HCT116 (cell line): Measurements from ENCODE around the gene TPI1. TPM values are rescaled to one million over a fixed set of nuclear protein-coding genes. Genes with fewer than 3 reads are reported as not detected.
"Not testable (repeated sequence)": the region's sequence is repeated elsewhere in the genome, so short reads cannot be mapped to it uniquely, and the experiment has no call there.

ENCODE experiments used
- ATAC-seq: fragments of 200-7000 bp; cut with Tn5 transposase; 2 replicates; pipeline ENCODE4 v1.9.1; 2020; ENCODE audit warnings: mild to moderate bottlenecking, moderate library complexity
- BruUV-seq: library from RNA; stranded (reverse); fragments of 400-500 nt; replicated peaks from 2 replicates; lab custom pipeline; 2021; lab: Mats Ljungman, UMichigan
- CTCF ChIA-PET: fragments of 300-600 bp; sonication (Branson Sonifier 250); formaldehyde crosslinking; loops from one replicate; lab custom pipeline; 2021; ENCODE audit warnings: antibody characterized with exemption; lab: Charles Lee
- POLR2A ChIA-PET: fragments of 300-600, 350-600 bp; sonication (Branson Sonifier 250); formaldehyde crosslinking; loops from one replicate; lab custom pipeline; 2021; ENCODE audit warnings: antibody characterized with exemption; lab: Charles Lee
- RAD21 ChIA-PET, 2 experiments: fragments of 300-600 bp; sonication (Branson Sonifier 250); formaldehyde crosslinking; loops; one replicate each; lab custom pipeline; 2023; ENCODE audit warnings: low total read pairs in 2 of 2; ENCODE audit not compliant: uncharacterized antibody in 2 of 2, unreplicated experiment in 2 of 2, low non-redundant PET in 1 of 2; lab: Charles Lee
- DNase-seq: peaks from one replicate; pipeline ENCODE4 v3.0.0-alpha.2; 2010; ENCODE audit warnings: low read depth, low spot score
- H2AFZ ChIP-seq: fragments of 200-600 bp; shearing (Covaris generic), sonication (generic); 2 replicates; pipeline ENCODE4 v1.6.1; 2017; ENCODE audit warnings: low read depth, mixed run types, mixed read lengths, antibody characterized with exemption, low read length; ENCODE audit not compliant: poor library complexity, severe bottlenecking
- H3K27ac ChIP-seq: 2 replicates; pipeline ENCODE4 v1.5.1; 2012; ENCODE audit warnings: low read depth, low read length
- H3K27me3 ChIP-seq: fragments of 200-600 bp; sonication (generic); 2 replicates; pipeline ENCODE4 v1.6.1; 2016; ENCODE audit warnings: mixed run types, low read length, mixed read lengths; ENCODE audit not compliant: insufficient read depth
- H3K36me3 ChIP-seq, 2 experiments: fragments of 200-500 bp in 1 of 2; fragments of 200-600 bp in 1 of 2; sonication (Bioruptor generic) in 1 of 2; sonication (generic) in 1 of 2; 2 replicates each; pipeline versions ENCODE4 v1.5.1 to v1.6.1; 2014 to 2016; ENCODE audit warnings: low read length in 2 of 2, inconsistent platforms in 1 of 2, mixed read lengths in 1 of 2, mixed run types in 1 of 2; ENCODE audit not compliant: insufficient read depth in 2 of 2, control insufficient read depth in 1 of 2
- H3K4me1 ChIP-seq, 2 experiments: fragments of 200-600 bp in 1 of 2; sonication (generic) in 1 of 2; 2 replicates each; pipeline versions ENCODE4 v1.5.1 to v1.6.1; 2012 to 2017; ENCODE audit warnings: low read length in 2 of 2, inconsistent platforms in 1 of 2, mild to moderate bottlenecking in 1 of 2, mixed read lengths in 1 of 2, mixed run types in 1 of 2, moderate library complexity in 1 of 2; ENCODE audit not compliant: insufficient read depth in 2 of 2, control insufficient read depth in 1 of 2
- H3K4me2 ChIP-seq: fragments of 200-600 bp; sonication (generic); 2 replicates; pipeline ENCODE4 v1.6.1; 2017; ENCODE audit warnings: mixed run types, low read length, mixed read lengths
- H3K4me3 ChIP-seq, 2 experiments: fragments of 200-600 bp in 1 of 2; sonication (generic) in 1 of 2; replicated peaks in 1 of 2; 2 replicates each; pipeline ENCODE4 v1.5.1; 2011 to 2016; ENCODE audit warnings: low read length in 2 of 2, control low read depth in 1 of 2, low read depth in 1 of 2, mild to moderate bottlenecking in 1 of 2, mixed read lengths in 1 of 2, mixed run types in 1 of 2
- H3K79me2 ChIP-seq: fragments of 200-600 bp; sonication (generic); 2 replicates; pipeline ENCODE4 v1.6.1; 2017; ENCODE audit warnings: mild to moderate bottlenecking, mixed run types, low read length, moderate library complexity, mixed read lengths; ENCODE audit not compliant: insufficient read depth
- H3K9ac ChIP-seq: fragments of 200-600 bp; sonication (generic); 2 replicates; pipeline ENCODE4 v1.6.1; 2016; ENCODE audit warnings: low read length, mixed read lengths
- H3K9me2 ChIP-seq: fragments of 200-600 bp; sonication (generic), shearing (Covaris generic); 2 replicates; pipeline ENCODE4 v1.6.1; 2017; ENCODE audit warnings: mixed run types, mild to moderate bottlenecking, moderate library complexity; ENCODE audit not compliant: insufficient read depth
- H3K9me3 ChIP-seq, 2 experiments: fragments of 200-500 bp in 1 of 2; fragments of 200-600 bp in 1 of 2; sonication (Bioruptor generic) in 1 of 2; sonication (generic) in 1 of 2; 2 replicates each; pipeline ENCODE4 v1.6.1; 2014 to 2017; ENCODE audit warnings: low read length in 2 of 2, mixed read lengths in 2 of 2, inconsistent platforms in 1 of 2, low read depth in 1 of 2, mild to moderate bottlenecking in 1 of 2, mixed run types in 1 of 2, moderate library complexity in 1 of 2; ENCODE audit not compliant: control insufficient read depth in 1 of 2, insufficient read depth in 1 of 2
- H4K20me1 ChIP-seq: fragments of 200-600 bp; sonication (generic), shearing (Covaris generic); 2 replicates; pipeline ENCODE4 v1.6.1; 2017; ENCODE audit warnings: mixed run types, mild to moderate bottlenecking, moderate library complexity; ENCODE audit not compliant: insufficient read depth
- CBX3 ChIP-seq: IDR thresholded peaks from 2 replicates; pipeline ENCODE4 v1.6.1; 2012; ENCODE audit warnings: low read depth
- EZH2 ChIP-seq: fragments of 200-600 bp; sonication (generic); IDR thresholded peaks from 2 replicates; pipeline ENCODE4 v1.6.1; 2017; ENCODE audit warnings: antibody characterized with exemption, mixed run types
- MAX ChIP-seq: IDR thresholded peaks from 2 replicates; pipeline ENCODE4 v1.6.1; 2012
- SIN3A ChIP-seq: IDR thresholded peaks from 2 replicates; pipeline ENCODE4 v1.6.1; 2012; ENCODE audit warnings: low read depth
- SP1 ChIP-seq: IDR thresholded peaks from 2 replicates; pipeline ENCODE4 v1.6.1; 2012; ENCODE audit warnings: low read depth
- SRF ChIP-seq: IDR thresholded peaks from 2 replicates; pipeline ENCODE4 v1.6.1; 2012; ENCODE audit warnings: low read depth
- TCF7L2 ChIP-seq: IDR thresholded peaks from 2 replicates; pipeline ENCODE4 v1.7.0; 2011; ENCODE audit warnings: borderline replicate concordance, inconsistent platforms; ENCODE audit not compliant: insufficient read depth, insufficient read length; ENCODE audit errors: extremely low read depth
- YY1 ChIP-seq: IDR thresholded peaks from 2 replicates; pipeline ENCODE4 v1.6.1; 2011; ENCODE audit warnings: low read length, low read depth, moderate library complexity, mild to moderate bottlenecking; ENCODE audit not compliant: insufficient replicate concordance; ENCODE audit errors: extremely low read depth
- intact Hi-C: fragments of 100-400 bp; cut with micrococcal nuclease; formaldehyde crosslinking; loops from 2 replicates; pipeline ENCODE4 v1.10.0; 2022
- total RNA-seq: library from RNA; stranded (reverse); gene quantifications from one replicate; pipeline ENCODE4 v1.2.1, GENCODE V29; 2021; ENCODE audit not compliant: unreplicated experiment

TPI1 gene
- total RNA-seq, 1 experiment from 2014 or later: 1,068 TPM

GRCh38 chr12:6904280-6905276 is 37.2 kb downstream of the TPI1 start, which contains the start of gene LRRC23 (continued):
- peak; percentile 33; the same call in 1 of the 2 replicates for TF ChIP-seq MAX
- TF ChIP-seq YY1: no peak
- TF ChIP-seq, all 23 proteins: peak for 5

GRCh38 chr12:6905414-6906040 is 38.2 kb downstream of the TPI1 start:
- Histone ChIP-seq H4K20me1 (no peaks in the 10 kb centered on the region), H3K36me3 (no peaks in the 10 kb centered on the region), H2AFZ (no peak overlapping the region), H3K4me1 (peaks cover 10 to 20% of the 10 kb centered on the region in 2 experiments), H3K9ac (peak overlapping the region; percentile 80), H3K4me2 (peak overlapping the region; percentile 98), H3K4me3 (peak overlapping the region; percentile 64 to 82), H3K27me3 (no peaks in the 10 kb centered on the region), H3K79me2 (no peaks in the 10 kb centered on the region), H3K9me2 (no peaks in the 10 kb centered on the region), H3K9me3 (no peaks in the 10 kb centered on the region), H3K27ac (no peak overlapping the region; the same call in 1 of the 2 replicates)
- intact Hi-C loops: no loop called here
- POLR2A ChIA-PET: interaction anchor here (0.6 to 1.7 kb wide), 5 partner anchors 14 to 101 kb away, joined by 3 to 9 read pairs (median 3); partner anchors contain the start of genes C12orf57, RNU7-1 and TPI1
- ATAC-seq (no peak), DNase-seq (no peak)
- no peak for TF ChIP-seq TCF7L2
- no peak for TF ChIP-seq SRF
- TF ChIP-seq SIN3A: no peak
- TF ChIP-seq EZH2: no peak
- TF ChIP-seq SP1: no peak
- TF ChIP-seq MAX: no peak
- TF ChIP-seq CBX3: no peak
- CTCF ChIA-PET: interaction anchor here (1.3 to 1.5 kb wide), 3 partner anchors 15 to 36 kb away, joined by 3 to 5 read pairs (median 4); no protein-coding TSS in a partner anchor
- no TSS peak for BruUV-seq
- RAD21 ChIA-PET: no interaction called here

DNA sequence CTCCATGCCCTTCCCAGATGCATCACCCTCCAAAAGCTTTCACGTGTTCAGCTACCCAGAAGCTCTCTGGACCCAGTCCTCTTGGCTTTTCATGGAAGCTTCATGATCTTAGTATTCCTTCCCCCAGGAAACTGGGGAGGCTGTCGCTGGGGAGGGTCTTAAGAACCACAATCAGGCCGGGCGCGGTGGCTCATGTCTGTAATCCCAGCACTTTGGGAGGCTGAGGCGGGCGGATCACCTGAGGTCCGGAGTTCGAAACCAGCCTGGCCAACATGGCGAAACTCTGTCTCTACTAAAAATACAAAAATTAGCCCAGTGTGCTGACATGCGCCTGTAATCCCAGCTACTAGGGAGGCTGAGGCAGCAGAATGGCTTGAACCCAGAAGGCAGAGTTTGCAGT is 40.8 kb downstream of the TPI1 start:
- H3K9ac ChIP-seq, H3K36me3 ChIP-seq, H4K20me1 ChIP-seq, H3K27ac ChIP-seq, intact Hi-C loops, BruUV-seq, H3K9me3 ChIP-seq, H3K27me3 ChIP-seq, ATAC-seq, H3K9me2 ChIP-seq, RAD21 ChIA-PET, H3K79me2 ChIP-seq, H3K4me2 ChIP-seq, DNase-seq, H2AFZ ChIP-seq, H3K4me3 ChIP-seq: not testable (repeated sequence)
- ChIA-PET CTCF (interaction anchor here (0.7 to 1.6 kb wide), 4 partner anchors 16 to 35 kb away, joined by 3 to 4 read pairs (median 4); partner anchors contain the start of gene SPSB2), POLR2A (interaction anchor here (0.6 to 3.1 kb wide), 4 partner anchors 17 to 41 kb away, joined by 3 to 16 read pairs (median 3); partner anchors contain the start of genes C12orf57 and RNU7-1)
- peaks cover 10 to 20% of the 10 kb centered on the region in 2 experiments for H3K4me1 ChIP-seq
